Heart left ventricle (tissue), 16 donors: ENCODE results near the gene ZSCAN26. TPM values are rescaled to one million over a fixed set of nuclear protein-coding genes. Genes with fewer than 3 reads are reported as not detected.

Experiments
- ATAC-seq, 4 donors: fragments of 200-7000 bp; cut with Tn5 transposase; one replicate each; pipeline ENCODE4 v1.9.1; 2020 to 2022; ENCODE audit warnings: moderate library complexity in 4 of 4, mild to moderate bottlenecking in 3 of 4, moderate number of reproducible peaks in 1 of 4
- DNase-seq, 5 donors: peaks; one replicate each; pipeline ENCODE4 v3.0.0-alpha.2; 2020
- H3K27ac ChIP-seq, 12 donors: fragments of 200-600 bp; sonication (generic) in 4 of 12; one replicate each; pipeline versions ENCODE4 v1.5.0 to v1.8.0; 2016 to 2022; ENCODE audit warnings: mild to moderate bottlenecking in 2 of 12
- H3K27me3 ChIP-seq, 9 donors: fragments of 200-600 bp; sonication (generic) in 2 of 9; one replicate each; pipeline versions ENCODE4 v1.5.1 to v1.8.0; 2016 to 2022; ENCODE audit warnings: mild to moderate bottlenecking in 3 of 9
- H3K36me3 ChIP-seq, 9 donors: fragments of 200-600 bp; sonication (generic) in 2 of 9; one replicate each; pipeline versions ENCODE4 v1.5.0 to v1.8.0; 2018 to 2022; ENCODE audit warnings: mild to moderate bottlenecking in 2 of 9
- H3K4me1 ChIP-seq, 12 donors: fragments of 200-600 bp; sonication (generic) in 4 of 12; one replicate each; pipeline versions ENCODE4 v1.5.0 to v1.8.0; 2016 to 2022; ENCODE audit warnings: mild to moderate bottlenecking in 3 of 12
- H3K4me3 ChIP-seq, 12 donors: fragments of 200-600 bp; sonication (generic) in 4 of 12; one replicate each; pipeline versions ENCODE4 v1.5.0 to v1.8.0; 2017 to 2022; ENCODE audit warnings: mild to moderate bottlenecking in 9 of 12, moderate library complexity in 4 of 12
- H3K9me3 ChIP-seq, 12 donors: fragments of 200-600 bp; sonication (generic) in 4 of 12; one replicate each; pipeline versions ENCODE4 v1.5.0 to v1.8.0; 2016 to 2022; ENCODE audit warnings: mild to moderate bottlenecking in 1 of 12
- POLR2A ChIP-seq, 2 donors: fragments of 450-650 bp; IDR thresholded peaks; one replicate each; pipeline ENCODE4 v1.6.1; 2017; ENCODE audit warnings: antibody characterized with exemption in 2 of 2, mild to moderate bottlenecking in 2 of 2, moderate library complexity in 2 of 2
- WGBS, 4 donors: extraction: QIAGEN DNeasy Blood & Tissue Kit in 2 of 4; methylation state at CpG; one replicate each; pipeline versions ENCODE4 v1.1.5 to v1.1.7; 2013 to 2018; 5-methylcytosine and 5-hydroxymethylcytosine counted together
- intact Hi-C, 10 donors: fragments of 100-400 bp; cut with DNase I; formaldehyde crosslinking; loops; one replicate each; pipeline versions ENCODE4 v1.11.1 to v1.14.2; 2022
- polyA plus RNA-seq, 2 donors: library from polyadenylated mRNA; stranded (reverse); fragments of 200-250 nt; gene quantifications; one replicate each; pipeline ENCODE4 v1.2.3, GENCODE V29; 2013
- total RNA-seq, 9 donors: library from RNA; depleted of rRNA in 2 of 9; stranded (reverse); fragments of >200 nt in 2 of 9; fragmentation: NEBNext Ultra II Directional in 3 of 9; extraction: Animal tissue kit (Norgen Biotek cat#: 25700) in 3 of 9; gene quantifications; one replicate each; pipeline versions ENCODE4 v1.1.0 to v1.2.4, GENCODE V29; 2016 to 2023
- TF ChIP-seq, protein P1 (sequence below), 12 donors: fragments of 200-600 bp; sonication (generic) in 4 of 12; IDR thresholded peaks; one replicate each; pipeline versions ENCODE4 v1.5.0 to v1.8.0; 2018 to 2022; ENCODE audit warnings: antibody characterized with exemption in 12 of 12, mild to moderate bottlenecking in 5 of 12
- donor health status: ischemic (EF 13 %, LVEDD 7.1; RV severe dilation, severe dysfunction).
- donor health status: healthy with polysubstance abuse.
- donor health status: DM: no; HTN: yes; CAD: no.
- donor health status: DM: no; HTN: no; CAD: no.
- donor health status: ischemic (EF 25% LVEDD 6.9; RV normal size, moderate dysfunction).
- donor health status: ischemic (EF 25% LVEDD 5.7; RV mildly dilated, moderate dysfunction).
- donor health status: healthy.
- donor health status: DM: yes; HTN: yes; CAD: no.
- donor health status: ischemic (EF 35%, LVEDD 5.7; RV mildly dilated, moderate dysfunction).
- donor health status: nonischemic (EF 11% LVEDD 7.7; RV severe dilation, severe dysfunction).
- donor health status: DM: yes; HTN: yes; CAD: no.
- donor health status: PGD.
- donor health status: ischemic (EF 29% LVEDD 5.4; RV normal size, mild dysfunction).
- donor health status: nonischemic (EF 23%, LVEDD 6.1; RV moderate dilation, normal function).

Gene ZSCAN26
- total and polyA plus RNA-seq, 11 donors: 8.1 to 16.4 (median 12.2) TPM

DNA sequence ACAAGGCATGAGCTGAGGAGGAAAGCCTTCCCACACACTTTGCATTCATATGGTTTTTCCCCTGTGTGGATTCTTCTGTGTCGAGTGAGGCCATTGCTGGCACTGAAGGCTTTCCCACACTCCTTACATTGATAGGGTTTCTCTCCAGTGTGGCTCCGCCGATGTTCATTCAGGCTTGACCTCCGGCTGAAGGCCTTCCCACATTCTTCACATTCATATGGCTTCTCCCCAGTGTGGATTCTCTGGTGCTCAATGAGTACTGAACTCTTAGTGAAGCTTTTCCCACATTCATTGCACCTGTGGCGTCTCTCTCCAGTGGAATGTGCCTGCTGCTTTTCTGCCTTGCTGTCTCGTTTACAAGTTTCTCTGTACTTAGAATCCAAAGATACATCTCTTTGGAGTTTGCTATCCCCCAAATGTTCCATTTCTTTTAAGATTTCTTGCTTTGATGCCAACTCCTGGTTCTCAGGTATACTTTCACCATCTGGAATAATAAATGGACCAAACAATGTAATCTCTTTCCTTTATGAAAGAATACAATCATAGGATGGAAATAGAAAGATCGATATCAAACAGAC is 59.5 kb downstream of the ZSCAN26 start:
- no peaks in the 10 kb centered on the region for H3K27me3 ChIP-seq
- no peak for TF ChIP-seq POLR2A (IDR thresholded peaks at IDR 0.05)
- TF ChIP-seq, protein P1, sequence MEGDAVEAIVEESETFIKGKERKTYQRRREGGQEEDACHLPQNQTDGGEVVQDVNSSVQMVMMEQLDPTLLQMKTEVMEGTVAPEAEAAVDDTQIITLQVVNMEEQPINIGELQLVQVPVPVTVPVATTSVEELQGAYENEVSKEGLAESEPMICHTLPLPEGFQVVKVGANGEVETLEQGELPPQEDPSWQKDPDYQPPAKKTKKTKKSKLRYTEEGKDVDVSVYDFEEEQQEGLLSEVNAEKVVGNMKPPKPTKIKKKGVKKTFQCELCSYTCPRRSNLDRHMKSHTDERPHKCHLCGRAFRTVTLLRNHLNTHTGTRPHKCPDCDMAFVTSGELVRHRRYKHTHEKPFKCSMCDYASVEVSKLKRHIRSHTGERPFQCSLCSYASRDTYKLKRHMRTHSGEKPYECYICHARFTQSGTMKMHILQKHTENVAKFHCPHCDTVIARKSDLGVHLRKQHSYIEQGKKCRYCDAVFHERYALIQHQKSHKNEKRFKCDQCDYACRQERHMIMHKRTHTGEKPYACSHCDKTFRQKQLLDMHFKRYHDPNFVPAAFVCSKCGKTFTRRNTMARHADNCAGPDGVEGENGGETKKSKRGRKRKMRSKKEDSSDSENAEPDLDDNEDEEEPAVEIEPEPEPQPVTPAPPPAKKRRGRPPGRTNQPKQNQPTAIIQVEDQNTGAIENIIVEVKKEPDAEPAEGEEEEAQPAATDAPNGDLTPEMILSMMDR (IDR thresholded peaks at IDR 0.05): no peak
- intact Hi-C loops: loop anchor here in 1 of 10 donors (2.0 kb wide), 1 partner anchor 48 kb away; no protein-coding TSS in a partner anchor
- no peak overlapping the region for H3K4me3 ChIP-seq
- H3K27ac ChIP-seq: no peak overlapping the region
- no peaks in the 10 kb centered on the region for H3K4me1 ChIP-seq
- peaks cover 0 to 55% (median 32%) of the 10 kb centered on the region in 12 donors for H3K9me3 ChIP-seq
- no peak for ATAC-seq
- 97 to 98% (median 97%) methylated on average over 7 of the region's 7 CpGs for WGBS, 4 donors
- peaks cover 12 to 60% (median 37%) of the 10 kb centered on the region in 9 donors for H3K36me3 ChIP-seq
- DNase-seq: no peak

Other genes starting within 250 kb of the ZSCAN26 start
- under 1 TPM; 0.18 to 0.88 (median 0.45) TPM for gene ZNF165, start 186.6 kb upstream of the ZSCAN26 start, total RNA-seq
- gene ZNF165, start 186.6 kb upstream of the ZSCAN26 start, polyA plus RNA-seq: under 1 TPM; 0.46 to 0.78 TPM
- 1 to 10 TPM in 8 of 9 donors, under 1 TPM in 1; 0.48 to 2.9 (median 2.2) TPM for gene ZSCAN16, start 142.5 kb upstream of the ZSCAN26 start, total RNA-seq
- 1 to 10 TPM; 3.4 to 4.9 TPM for gene ZSCAN16, start 142.5 kb upstream of the ZSCAN26 start, polyA plus RNA-seq
- gene ZKSCAN8, start 125.3 kb upstream of the ZSCAN26 start, total RNA-seq: 10 to 100 TPM; 10.6 to 17.7 (median 13.9) TPM
- 1 to 10 TPM; 3.8 to 4.1 TPM for gene ZKSCAN8, start 125.3 kb upstream of the ZSCAN26 start, polyA plus RNA-seq
- 10 to 100 TPM in 2 of 9 donors, 1 to 10 TPM in 7; 6.8 to 12.6 (median 7.9) TPM for gene ZSCAN9, start 41.9 kb upstream of the ZSCAN26 start, total RNA-seq
- gene ZSCAN9, start 41.9 kb upstream of the ZSCAN26 start, polyA plus RNA-seq: 10 to 100 TPM in 1 of 2 donors, 1 to 10 TPM in 1; 5.8 to 10.2 TPM
- 1 to 10 TPM; 2.1 to 5.0 (median 2.5) TPM for gene ZKSCAN4, start 14.9 kb upstream of the ZSCAN26 start, total RNA-seq
- 1 to 10 TPM; 1.5 to 2.2 TPM for gene ZKSCAN4, start 14.9 kb upstream of the ZSCAN26 start, polyA plus RNA-seq
- 1 to 10 TPM; 3.3 to 8.4 (median 5.2) TPM for gene NKAPL, start 7.8 kb upstream of the ZSCAN26 start, total RNA-seq
- gene NKAPL, start 7.8 kb upstream of the ZSCAN26 start, polyA plus RNA-seq: 1 to 10 TPM; 5.8 to 7.2 TPM
- gene PGBD1, start 14.4 kb downstream of the ZSCAN26 start, total RNA-seq: 1 to 10 TPM; 2.5 to 3.8 (median 2.9) TPM
- gene PGBD1, start 14.4 kb downstream of the ZSCAN26 start, polyA plus RNA-seq: 1 to 10 TPM; 1.7 to 4.6 TPM
- 10 to 100 TPM in 5 of 9 donors, 1 to 10 TPM in 4; 7.5 to 22.0 (median 10.7) TPM for gene ZSCAN31, start 69.0 kb downstream of the ZSCAN26 start, total RNA-seq
- 1 to 10 TPM; 3.3 to 5.4 TPM for gene ZSCAN31, start 69.0 kb downstream of the ZSCAN26 start, polyA plus RNA-seq
- gene ZKSCAN3, start 82.8 kb downstream of the ZSCAN26 start, total RNA-seq: 1 to 10 TPM; 2.8 to 7.9 (median 5.6) TPM
- 1 to 10 TPM; 1.5 to 1.8 TPM for gene ZKSCAN3, start 82.8 kb downstream of the ZSCAN26 start, polyA plus RNA-seq
- 1 to 10 TPM; 2.1 to 4.0 (median 2.9) TPM for gene ZSCAN12, start 132.6 kb downstream of the ZSCAN26 start, total RNA-seq
- gene ZSCAN12, start 132.6 kb downstream of the ZSCAN26 start, polyA plus RNA-seq: 1 to 10 TPM in 1 of 2 donors, under 1 TPM in 1; 0.99 to 2.2 TPM
- 1 to 10 TPM in 6 of 9 donors, under 1 TPM in 3; 0.48 to 2.1 (median 1.6) TPM for gene ZSCAN23, start 176.3 kb downstream of the ZSCAN26 start, total RNA-seq
- under 1 TPM; 0.42 to 0.93 TPM for gene ZSCAN23, start 176.3 kb downstream of the ZSCAN26 start, polyA plus RNA-seq
- not detected for gene GPX6, start 248.7 kb downstream of the ZSCAN26 start, total RNA-seq
- gene GPX6, start 248.7 kb downstream of the ZSCAN26 start, polyA plus RNA-seq: not detected